GM12878 (cell line): ENCODE results near the gene RILPL2. TPM values are rescaled to one million over a fixed set of nuclear protein-coding genes. Genes with fewer than 3 reads are reported as not detected.

Experiments
- BMI1 ChIP-seq: fragments of 450-650 bp; IDR thresholded peaks from 2 replicates; pipeline ENCODE4 v1.6.1; 2016; ENCODE audit warnings: mild to moderate bottlenecking, moderate library complexity, borderline replicate concordance
- CBFB ChIP-seq: IDR thresholded peaks from 2 replicates; pipeline ENCODE4 v1.6.1; 2016; ENCODE audit warnings: antibody characterized with exemption, low read depth
- CEBPB ChIP-seq, 2 experiments: fragments of 150-350 bp in 1 of 2; IDR thresholded peaks; 2 replicates each; pipeline ENCODE4 v1.6.1; 2012 to 2014; ENCODE audit warnings: low read depth in 2 of 2, low read length in 2 of 2, borderline replicate concordance in 1 of 2, inconsistent platforms in 1 of 2
- DPF2 ChIP-seq: fragments of 450-650 bp; IDR thresholded peaks from 2 replicates; pipeline ENCODE4 v1.6.1; 2017; ENCODE audit warnings: mild to moderate bottlenecking
- FOS ChIP-seq: IDR thresholded peaks from 3 replicates; pipeline ENCODE4 v1.6.1; 2011; ENCODE audit warnings: borderline replicate concordance; ENCODE audit not compliant: insufficient read length; ENCODE audit errors: extremely low read depth
- JUND ChIP-seq: IDR thresholded peaks from 2 replicates; pipeline ENCODE4 v1.6.1; 2012; ENCODE audit warnings: low read depth, mild to moderate bottlenecking, low read length, improper control_type of control experiment, moderate library complexity
- KAT2A ChIP-seq: conservative IDR thresholded peaks from 2 replicates; pipeline ENCODE4 v1.6.1; 2011; ENCODE audit warnings: low read depth, low read length; ENCODE audit not compliant: control insufficient read depth
- LARP7 ChIP-seq: fragments of 450-650 bp; IDR thresholded peaks from 2 replicates; pipeline ENCODE4 v1.6.1; 2017; ENCODE audit warnings: mild to moderate bottlenecking
- MEF2B ChIP-seq: fragments of 450-650 bp; IDR thresholded peaks from 2 replicates; pipeline ENCODE4 v1.6.1; 2018; ENCODE audit warnings: mild to moderate bottlenecking, moderate library complexity; ENCODE audit not compliant: partially characterized antibody, poor library complexity, severe bottlenecking
- MXI1 ChIP-seq: fragments of 150-350 bp; IDR thresholded peaks from 2 replicates; pipeline ENCODE4 v1.6.1; 2011; ENCODE audit warnings: low read depth, mild to moderate bottlenecking, inconsistent platforms, low read length, improper control_type of control experiment
- MYB ChIP-seq: fragments of 150-350 bp; IDR thresholded peaks from 2 replicates; pipeline ENCODE4 v1.6.1; 2014; ENCODE audit warnings: mild to moderate bottlenecking, low read depth, low read length, borderline replicate concordance
- PML ChIP-seq: IDR thresholded peaks from 2 replicates; pipeline ENCODE4 v1.6.1; 2012; ENCODE audit warnings: low read length, inconsistent platforms
- POLR2A ChIP-seq: IDR thresholded peaks from 2 replicates; pipeline ENCODE4 v1.6.1; 2011; ENCODE audit warnings: low read depth, mild to moderate bottlenecking, low read length
- RAD21 ChIP-seq: IDR thresholded peaks from 2 replicates; pipeline ENCODE4 v1.6.1; 2011; ENCODE audit warnings: mild to moderate bottlenecking, low read depth, low read length, moderate library complexity; ENCODE audit not compliant: insufficient read depth
- RBBP5 ChIP-seq: fragments of 200-600 bp; sonication (generic); conservative IDR thresholded peaks from 2 replicates; pipeline ENCODE4 v1.6.1; 2016
- RCOR1 ChIP-seq: conservative IDR thresholded peaks from 2 replicates; pipeline ENCODE4 v1.6.1; 2012; ENCODE audit warnings: low read depth, low read length, improper control_type of control experiment
- SIN3A ChIP-seq: IDR thresholded peaks from 2 replicates; pipeline ENCODE4 v1.6.1; 2012; ENCODE audit warnings: low read depth, low read length, improper control_type of control experiment
- SMAD1 ChIP-seq: fragments of 450-650 bp; IDR thresholded peaks from 2 replicates; pipeline ENCODE4 v1.6.1; 2018; ENCODE audit warnings: mild to moderate bottlenecking, low read depth; ENCODE audit not compliant: partially characterized antibody
- SMARCA5 ChIP-seq: fragments of 450-650 bp; IDR thresholded peaks from 2 replicates; pipeline ENCODE4 v1.6.1; 2017; ENCODE audit warnings: mild to moderate bottlenecking
- SP1 ChIP-seq: IDR thresholded peaks from one replicate; pipeline ENCODE4 v1.6.1; 2011; ENCODE audit warnings: low read depth, low read length
- SREBF1 ChIP-seq: IDR thresholded peaks from 2 replicates; pipeline ENCODE4 v1.6.1; 2012; ENCODE audit warnings: mild to moderate bottlenecking, low read length
- STAT3 ChIP-seq: IDR thresholded peaks from 2 replicates; pipeline ENCODE4 v1.6.1; 2011; ENCODE audit warnings: low read depth, low read length, improper control_type of control experiment
- TCF12 ChIP-seq: IDR thresholded peaks from 2 replicates; pipeline ENCODE4 v1.6.1; 2011; ENCODE audit warnings: low read depth, mild to moderate bottlenecking, low read length
- ZBED1 ChIP-seq: IDR thresholded peaks from 2 replicates; pipeline ENCODE4 v1.6.1; 2016; ENCODE audit warnings: borderline replicate concordance
- ZNF24 ChIP-seq: fragments of 450-650 bp; IDR thresholded peaks from 2 replicates; pipeline ENCODE4 v1.6.1; 2017; ENCODE audit warnings: antibody characterized with exemption, mild to moderate bottlenecking
- ZNF622 ChIP-seq: fragments of 450-650 bp; IDR thresholded peaks from 2 replicates; pipeline ENCODE4 v1.6.1; 2017; ENCODE audit warnings: mild to moderate bottlenecking, inconsistent platforms
- ZZZ3 ChIP-seq: IDR thresholded peaks from 2 replicates; pipeline ENCODE4 v1.6.1; 2011; ENCODE audit warnings: low read depth; ENCODE audit not compliant: control insufficient read depth, insufficient read length
- polyA plus RNA-seq, 11 experiments: library from polyadenylated mRNA; depleted of rRNA in 4 of 11; unstranded in 6 of 11; stranded (reverse) in 5 of 11; fragments of >200 nt; fragmentation: Nextera tagmentation in 4 of 11; fragmentation: Illumina TruSeq in 1 of 11; extraction: Ambion mirVana in 4 of 11; extraction: Trizol in 1 of 11; gene quantifications; 1 replicate in 1 of 11; 2 replicates in 10 of 11; pipeline versions ENCODE4 v1.2.1 to v1.2.3, GENCODE V29; 2011 to 2016; ENCODE audit warnings: inconsistent platforms in 2 of 11, missing spikeins in 2 of 11, low read depth in 1 of 11
- total RNA-seq, 4 experiments: library from RNA; depleted of rRNA in 3 of 4; stranded (reverse); fragments of >200 nt in 3 of 4; fragmentation: Illumina TruSeq in 1 of 4; extraction: Trizol in 1 of 4; gene quantifications; 2 replicates each; pipeline versions ENCODE4 v1.2.1 to v1.2.3, GENCODE V29; 2013 to 2021
- TF ChIP-seq, protein P1 (sequence below): IDR thresholded peaks from 2 replicates; pipeline ENCODE4 v1.6.1; 2011; ENCODE audit warnings: low read depth, low read length, improper control_type of control experiment, borderline replicate concordance
- TF ChIP-seq, protein P2 (sequence below): fragments of 450-650 bp; formaldehyde crosslinking; IDR thresholded peaks from 2 replicates; pipeline ENCODE4 v1.5.0; 2022; ENCODE audit warnings: mild to moderate bottlenecking, missing genetic modification characterization

RILPL2 gene
- total and polyA plus RNA-seq, 10 of the 15 experiments (the other 5 are each of a cell fraction or from before 2014, with no cell fraction given), result 3.5 to 38.5 (median 19.7) TPM

DNA sequence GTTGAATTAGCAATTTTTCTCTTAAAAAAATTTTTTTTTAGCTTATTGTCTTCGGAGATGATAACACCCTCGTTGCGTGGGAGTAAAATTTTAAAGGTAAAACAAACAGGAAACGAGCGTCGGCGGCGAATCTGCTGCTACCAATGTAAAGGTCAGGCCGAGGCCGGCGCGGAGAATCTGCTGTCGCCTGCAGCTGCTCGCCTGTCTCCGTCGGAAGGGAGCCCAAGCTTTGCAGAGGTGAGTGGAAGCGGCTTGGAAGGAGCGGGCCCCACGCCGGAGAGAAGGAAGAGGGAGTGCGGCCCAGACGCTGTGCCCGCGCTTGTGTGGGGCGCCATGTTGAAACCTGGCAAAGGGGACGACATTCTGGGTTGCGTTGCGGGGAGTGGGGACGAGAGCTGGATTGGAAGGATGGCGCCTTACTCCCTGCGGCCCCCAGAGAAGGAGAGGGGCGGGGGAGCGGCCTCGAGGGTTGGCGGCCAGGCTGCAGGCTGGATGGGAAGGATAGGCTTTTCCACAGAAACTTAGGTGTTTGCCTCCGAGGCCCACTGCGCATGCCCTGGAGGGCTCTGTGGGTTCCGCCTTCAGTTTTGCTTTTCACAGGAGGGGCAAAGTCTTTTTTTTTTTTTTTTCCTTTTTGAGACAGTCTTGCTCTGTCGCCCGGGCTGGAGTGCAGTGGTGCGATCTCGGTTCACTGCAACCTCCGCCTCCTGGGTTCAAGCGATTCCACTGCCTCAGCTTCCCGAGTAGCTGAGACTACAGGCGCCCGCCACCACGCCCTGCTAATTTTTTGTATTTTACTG is 21.7 kb upstream of the RILPL2 start, which contains the start of gene SNRNP35 (continued):
- TF ChIP-seq SMARCA5 (0 out of 2 replicates have a peak, but pooled peaks have one; percentile 13), RBBP5 (peak; percentile 76; the same call in 1 of the 2 replicates), RCOR1 (no peak), MEF2B (peak; percentile 38), STAT3 (no peak), MYB (no peak), BMI1 (no peak), ZNF24 (0 out of 2 replicates have a peak, but pooled peaks have one; percentile 51), ZBED1 (0 out of 2 replicates have a peak, but pooled peaks have one; percentile 25), DPF2 (peak; percentile 51; the same call in 1 of the 2 replicates), KAT2A (no peak), TCF12 (peak; percentile 81; the same call in 1 of the 2 replicates), CBFB (peak; percentile 71; the same call in 1 of the 2 replicates), JUND (no peak), LARP7 (peak; percentile 81), FOS (no peak), ZZZ3 (no peak), SIN3A (no peak; the same call in 1 of the 2 replicates), SMAD1 (no peak), CEBPB (IDR thresholded peaks at IDR 0.05; ENCODE audit: borderline replicate concordance in 1 of 2, low read depth in 2 of 2, low read length in 2 of 2) (no peak), SREBF1 (no peak), SP1 (peak; percentile 11), MXI1 (no peak; the same call in 1 of the 2 replicates), POLR2A (peak; percentile 89), PML (peak; percentile 71), ZNF622 (no peak), RAD21 (no peak)
- TF ChIP-seq, protein P1, sequence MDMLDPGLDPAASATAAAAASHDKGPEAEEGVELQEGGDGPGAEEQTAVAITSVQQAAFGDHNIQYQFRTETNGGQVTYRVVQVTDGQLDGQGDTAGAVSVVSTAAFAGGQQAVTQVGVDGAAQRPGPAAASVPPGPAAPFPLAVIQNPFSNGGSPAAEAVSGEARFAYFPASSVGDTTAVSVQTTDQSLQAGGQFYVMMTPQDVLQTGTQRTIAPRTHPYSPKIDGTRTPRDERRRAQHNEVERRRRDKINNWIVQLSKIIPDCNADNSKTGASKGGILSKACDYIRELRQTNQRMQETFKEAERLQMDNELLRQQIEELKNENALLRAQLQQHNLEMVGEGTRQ, result no peak
- TF ChIP-seq, protein P2, sequence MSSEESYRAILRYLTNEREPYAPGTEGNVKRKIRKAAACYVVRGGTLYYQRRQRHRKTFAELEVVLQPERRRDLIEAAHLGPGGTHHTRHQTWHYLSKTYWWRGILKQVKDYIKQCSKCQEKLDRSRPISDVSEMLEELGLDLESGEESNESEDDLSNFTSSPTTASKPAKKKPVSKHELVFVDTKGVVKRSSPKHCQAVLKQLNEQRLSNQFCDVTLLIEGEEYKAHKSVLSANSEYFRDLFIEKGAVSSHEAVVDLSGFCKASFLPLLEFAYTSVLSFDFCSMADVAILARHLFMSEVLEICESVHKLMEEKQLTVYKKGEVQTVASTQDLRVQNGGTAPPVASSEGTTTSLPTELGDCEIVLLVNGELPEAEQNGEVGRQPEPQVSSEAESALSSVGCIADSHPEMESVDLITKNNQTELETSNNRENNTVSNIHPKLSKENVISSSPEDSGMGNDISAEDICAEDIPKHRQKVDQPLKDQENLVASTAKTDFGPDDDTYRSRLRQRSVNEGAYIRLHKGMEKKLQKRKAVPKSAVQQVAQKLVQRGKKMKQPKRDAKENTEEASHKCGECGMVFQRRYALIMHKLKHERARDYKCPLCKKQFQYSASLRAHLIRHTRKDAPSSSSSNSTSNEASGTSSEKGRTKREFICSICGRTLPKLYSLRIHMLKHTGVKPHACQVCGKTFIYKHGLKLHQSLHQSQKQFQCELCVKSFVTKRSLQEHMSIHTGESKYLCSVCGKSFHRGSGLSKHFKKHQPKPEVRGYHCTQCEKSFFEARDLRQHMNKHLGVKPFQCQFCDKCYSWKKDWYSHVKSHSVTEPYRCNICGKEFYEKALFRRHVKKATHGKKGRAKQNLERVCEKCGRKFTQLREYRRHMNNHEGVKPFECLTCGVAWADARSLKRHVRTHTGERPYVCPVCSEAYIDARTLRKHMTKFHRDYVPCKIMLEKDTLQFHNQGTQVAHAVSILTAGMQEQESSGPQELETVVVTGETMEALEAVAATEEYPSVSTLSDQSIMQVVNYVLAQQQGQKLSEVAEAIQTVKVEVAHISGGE, result no peak
